Osteoblast (primary cell): ENCODE results near the gene DDIT4L. TPM values are rescaled to one million over a fixed set of nuclear protein-coding genes. Genes with fewer than 3 reads are reported as not detected.

ENCODE experiments used
- DNase-seq: peaks from one replicate; pipeline ENCODE4 v3.0.0; 2011; ENCODE audit warnings: low spot score, mixed read lengths; ENCODE audit not compliant: insufficient read length; ENCODE audit errors: missing footprints
- H2AFZ ChIP-seq: 2 replicates; pipeline ENCODE4 v1.6.0; 2011; ENCODE audit warnings: mild to moderate bottlenecking, low read length
- H3K27ac ChIP-seq: 2 replicates; pipeline ENCODE4 v1.5.1; 2011; ENCODE audit warnings: mild to moderate bottlenecking, low read depth, low read length, moderate library complexity
- H3K27me3 ChIP-seq: 2 replicates; pipeline ENCODE4 v1.6.0; 2012; ENCODE audit warnings: mild to moderate bottlenecking, control low read depth, inconsistent platforms, low read length, moderate library complexity; ENCODE audit not compliant: insufficient read depth
- H3K36me3 ChIP-seq: 2 replicates; pipeline ENCODE4 v1.5.1; 2011; ENCODE audit warnings: mild to moderate bottlenecking, low read length, control low read depth, moderate library complexity; ENCODE audit not compliant: insufficient read depth
- H3K4me1 ChIP-seq: 2 replicates; pipeline ENCODE4 v1.5.1; 2011; ENCODE audit warnings: mild to moderate bottlenecking, low read length, control low read depth, moderate library complexity; ENCODE audit not compliant: insufficient read depth
- H3K4me2 ChIP-seq: 2 replicates; pipeline ENCODE4 v1.6.0; 2011; ENCODE audit warnings: mild to moderate bottlenecking, low read length; ENCODE audit not compliant: insufficient read depth
- H3K4me3 ChIP-seq: fragments of 200-600 bp; sonication (generic); 3 replicates; pipeline ENCODE4 v1.5.1; 2012; ENCODE audit warnings: mild to moderate bottlenecking, low read length, inconsistent platforms; ENCODE audit not compliant: insufficient read depth
- H3K79me2 ChIP-seq: 2 replicates; pipeline ENCODE4 v1.6.0; 2012; ENCODE audit warnings: mild to moderate bottlenecking, low read length, control low read depth, inconsistent platforms; ENCODE audit not compliant: insufficient read depth
- H3K9me3 ChIP-seq: 2 replicates; pipeline ENCODE4 v1.5.1; 2011; ENCODE audit warnings: low read depth, low read length, control low read depth
- H4K20me1 ChIP-seq: 2 replicates; pipeline ENCODE4 v1.6.0; 2012; ENCODE audit warnings: mild to moderate bottlenecking, low read length, control low read depth; ENCODE audit not compliant: insufficient read depth
- CTCF ChIP-seq: IDR thresholded peaks from 2 replicates; pipeline ENCODE4 v1.5.1; 2011; ENCODE audit warnings: mild to moderate bottlenecking, low read depth, low read length, moderate library complexity; ENCODE audit errors: extremely low read depth
- total RNA-seq: library from RNA; depleted of rRNA; stranded (reverse); fragments of >200 nt; gene quantifications from 2 replicates; pipeline ENCODE4 v1.2.3, GENCODE V29; 2012

Gene DDIT4L
- 2.2 and 5.0 TPM in 2 replicates for total RNA-seq

GRCh38 chr4:100189820-100190642, at the start of gene DDIT4L:
Gene DDIT4L (minus strand): TSS chr4:100190468. CDS start chr4:100189983, 485 bp downstream.
- Histone ChIP-seq H3K9me3 (no peaks in the 10 kb centered on the region), H3K36me3 (no peaks in the 10 kb centered on the region), H2AFZ (peak within 1 kb of the TSS; percentile 85), H3K79me2 (no peaks in the 10 kb centered on the region), H3K27me3 (peaks cover 7% of the 10 kb centered on the region), H3K4me2 (peak within 1 kb of the TSS; percentile 86), H3K27ac (no peak within 1 kb of the TSS), H3K4me3 (peak within 1 kb of the TSS; percentile 66), H4K20me1 (no peaks in the 10 kb centered on the region), H3K4me1 (peaks cover 6% of the 10 kb centered on the region)
- peak; percentile 56 for DNase-seq
- no peak for TF ChIP-seq CTCF

- H3K27me3 ChIP-seq = no peaks in the 10 kb centered on the region
- H3K79me2 ChIP-seq = no peaks in the 10 kb centered on the region
- no peak overlapping the region for H2AFZ ChIP-seq
- H3K27ac ChIP-seq = no peak overlapping the region
- no peak overlapping the region for H3K4me3 ChIP-seq
- no peaks in the 10 kb centered on the region for H3K9me3 ChIP-seq
- H4K20me1 ChIP-seq = no peaks in the 10 kb centered on the region
- no peaks in the 10 kb centered on the region for H3K4me1 ChIP-seq
- no peaks in the 10 kb centered on the region for H3K36me3 ChIP-seq
- no peak for DNase-seq
- TF ChIP-seq CTCF = no peak
- H3K4me2 ChIP-seq = no peak overlapping the region
Observed at GRCh38 chr4:100240008-100240407, 49.7 kb upstream of the DDIT4L start.

- H3K27me3 ChIP-seq = no peaks in the 10 kb centered on the region
- H3K4me3 ChIP-seq = no peak overlapping the region
- H3K4me1 ChIP-seq = no peaks in the 10 kb centered on the region
- no peak for TF ChIP-seq CTCF
- DNase-seq = no peak
- H4K20me1 ChIP-seq = no peaks in the 10 kb centered on the region
- H3K79me2 ChIP-seq = no peaks in the 10 kb centered on the region
- no peaks in the 10 kb centered on the region for H3K9me3 ChIP-seq
- H3K4me2 ChIP-seq = no peak overlapping the region
- no peak overlapping the region for H2AFZ ChIP-seq
- no peaks in the 10 kb centered on the region for H3K36me3 ChIP-seq
- no peak overlapping the region for H3K27ac ChIP-seq
Observed at GRCh38 chr4:100224721-100225120, 34.5 kb upstream of the DDIT4L start.

GRCh38 chr4:100224160-100224559, 33.9 kb upstream of the DDIT4L start:
- Histone ChIP-seq H3K4me3 (no peak overlapping the region), H3K79me2 (no peaks in the 10 kb centered on the region), H3K27me3 (no peaks in the 10 kb centered on the region), H3K9me3 (no peaks in the 10 kb centered on the region), H3K4me2 (no peak overlapping the region), H4K20me1 (no peaks in the 10 kb centered on the region), H3K27ac (no peak overlapping the region), H3K36me3 (no peaks in the 10 kb centered on the region), H2AFZ (no peak overlapping the region), H3K4me1 (no peaks in the 10 kb centered on the region)
- no peak for TF ChIP-seq CTCF
- DNase-seq = no peak
